GM19193 (cell line): ENCODE measurements around the gene TMEM31.

Experiments
- POLR2A ChIP-seq: IDR thresholded peaks from 4 replicates; pipeline ENCODE4 v1.6.1; 2011; ENCODE audit not compliant: insufficient read depth, insufficient read length; ENCODE audit errors: extremely low read depth

Gene TMEM31

GRCh38 chrX:103741879-103742278 is 31.2 kb downstream of the TMEM31 start:
- TF ChIP-seq POLR2A: no peak

- no peak for TF ChIP-seq POLR2A
These were observed 31.6 kb downstream of the TMEM31 start for GRCh38 chrX:103742339-103742738.

DNA sequence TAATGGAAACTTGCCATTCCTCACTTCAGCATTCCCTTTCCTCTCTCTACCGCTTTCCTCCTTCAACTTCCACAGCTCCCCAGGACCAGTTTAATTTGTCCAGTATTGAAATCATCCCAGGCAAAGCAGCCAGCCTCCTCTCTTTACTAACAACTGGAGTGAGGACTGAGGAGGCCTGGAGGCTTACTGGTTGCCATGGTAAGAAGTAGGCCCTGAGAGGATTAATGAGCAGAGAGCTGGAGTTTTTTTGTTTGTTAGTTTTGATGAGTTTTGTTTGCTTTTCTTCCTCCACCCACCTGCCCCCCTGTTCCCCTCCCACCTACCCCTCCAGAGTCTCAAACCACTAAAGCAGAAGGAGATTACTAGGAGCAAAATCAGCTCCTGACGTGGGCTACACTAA is 36.5 kb downstream of the TMEM31 start:
- no peak for TF ChIP-seq POLR2A

- no peak for TF ChIP-seq POLR2A
These were observed 43.7 kb downstream of the TMEM31 start for GRCh38 chrX:103754401-103754800.

GRCh38 chrX:103756736-103757135 is 46.0 kb downstream of the TMEM31 start:
- no peak for TF ChIP-seq POLR2A

- TF ChIP-seq POLR2A: no peak
These were observed 47.8 kb downstream of the TMEM31 start for GRCh38 chrX:103758555-103758954.
